AG09319 (cell line): ENCODE measurements around the gene CLPTM1L.

Experiments used
- DNase-seq: peaks from one replicate; pipeline ENCODE4 v3.0.0-alpha.2; 2010; ENCODE audit warnings: low read depth; ENCODE audit errors: extremely low read depth
- CTCF ChIP-seq: IDR thresholded peaks from 2 replicates; pipeline ENCODE4 v1.5.1; 2011; ENCODE audit warnings: low read depth, mild to moderate bottlenecking, inconsistent platforms, low read length, moderate library complexity

The CLPTM1L gene

GRCh38 chr5:1322036-1322900 lies 22.6 kb downstream of the CLPTM1L start:
- TF ChIP-seq CTCF, result no peak
- no peak for DNase-seq

GRCh38 chr5:1321576-1321975 lies 23.3 kb downstream of the CLPTM1L start:
- TF ChIP-seq CTCF, result no peak
- no peak for DNase-seq

- DNase-seq, result no peak
- no peak for TF ChIP-seq CTCF
These were observed 24.2 kb downstream of the CLPTM1L start for GRCh38 chr5:1320436-1321344.

- DNase-seq, result no peak
These were observed 25.3 kb downstream of the CLPTM1L start for GRCh38 chr5:1319436-1320256.

GRCh38 chr5:1318659-1319251 lies 26.1 kb downstream of the CLPTM1L start:
- no peak for DNase-seq
- TF ChIP-seq CTCF, result no peak

More at GRCh38 chr5:1319436-1320256, 25.3 kb downstream of the CLPTM1L start:
- TF ChIP-seq CTCF, result no peak

- TF ChIP-seq CTCF, result no peak
- DNase-seq, result no peak
These were observed 26.9 kb downstream of the CLPTM1L start for GRCh38 chr5:1317921-1318565.
